OCI-LY7 (cell line): ENCODE results near the gene ZNF462. TPM values are rescaled to one million over a fixed set of nuclear protein-coding genes. Genes with fewer than 3 reads are reported as not detected.
A peak's percentile ranks its signal among the peaks of the same experiment; 100 is the strongest.

ENCODE experiments used
- BruUV-seq: library from RNA; stranded (reverse); fragments of 400-500 nt; replicated peaks from 2 replicates; lab custom pipeline; 2021; lab: Mats Ljungman, UMichigan
- CTCF ChIA-PET: fragments of 300-600 bp; sonication (Branson Sonifier 250); formaldehyde crosslinking; loops from one replicate; lab custom pipeline; 2022; ENCODE audit warnings: antibody characterized with exemption; ENCODE audit not compliant: unreplicated experiment; lab: Charles Lee
- POLR2A ChIA-PET: fragments of 300-600 bp; sonication (Branson Sonifier 250); formaldehyde crosslinking; loops from one replicate; lab custom pipeline; 2022; ENCODE audit warnings: antibody characterized with exemption; lab: Charles Lee
- DNase-seq: peaks from one replicate; pipeline ENCODE4 v3.0.0-alpha.2; 2015; ENCODE audit warnings: low spot score
- H2AFZ ChIP-seq: fragments of 200-600 bp; sonication (generic), shearing (Covaris generic); 2 replicates; pipeline ENCODE4 v1.6.1; 2014; ENCODE audit warnings: mild to moderate bottlenecking, antibody characterized with exemption, low read length, moderate library complexity
- H3K27ac ChIP-seq: fragments of 200-600 bp; sonication (generic); 2 replicates; pipeline ENCODE4 v1.5.1; 2014; ENCODE audit warnings: mixed run types, low read depth, mild to moderate bottlenecking, moderate library complexity, low read length, inconsistent platforms; ENCODE audit not compliant: poor library complexity, severe bottlenecking
- H3K36me3 ChIP-seq: fragments of 200-600 bp; sonication (generic); 2 replicates; pipeline ENCODE4 v1.6.1; 2014; ENCODE audit warnings: mild to moderate bottlenecking, antibody characterized with exemption, low read length, moderate library complexity, mixed read lengths; ENCODE audit not compliant: insufficient read depth
- H3K4me1 ChIP-seq: fragments of 200-600 bp; sonication (generic); 2 replicates; pipeline ENCODE4 v1.5.1; 2014; ENCODE audit warnings: mild to moderate bottlenecking, low read length; ENCODE audit not compliant: insufficient read depth, poor library complexity, severe bottlenecking
- H3K4me2 ChIP-seq: fragments of 200-600 bp; sonication (generic); 2 replicates; pipeline ENCODE4 v1.6.1; 2014; ENCODE audit warnings: mild to moderate bottlenecking, low read length
- H3K4me3 ChIP-seq: fragments of 200-600 bp; sonication (generic); 2 replicates; pipeline ENCODE4 v1.5.1; 2014; ENCODE audit warnings: mild to moderate bottlenecking, low read depth, low read length; ENCODE audit not compliant: poor library complexity, severe bottlenecking
- H3K79me2 ChIP-seq: fragments of 200-600 bp; sonication (generic); 2 replicates; pipeline ENCODE4 v1.6.1; 2016; ENCODE audit warnings: low read depth, mild to moderate bottlenecking, low read length, moderate library complexity, mixed read lengths; ENCODE audit not compliant: insufficient read depth
- H3K9me2 ChIP-seq: fragments of 200-600 bp; sonication (generic); 2 replicates; pipeline ENCODE4 v1.6.1; 2016; ENCODE audit warnings: mild to moderate bottlenecking, low read length, mixed read lengths; ENCODE audit not compliant: insufficient read depth
- H3K9me3 ChIP-seq: fragments of 200-600 bp; sonication (generic); 2 replicates; pipeline ENCODE4 v1.6.1; 2014; ENCODE audit warnings: mild to moderate bottlenecking, mixed run types, low read length, mixed read lengths
- H4K20me1 ChIP-seq: fragments of 200-600 bp; sonication (generic); 2 replicates; pipeline ENCODE4 v1.6.1; 2014; ENCODE audit warnings: mild to moderate bottlenecking, antibody characterized with exemption, low read length, moderate library complexity, mixed read lengths; ENCODE audit not compliant: insufficient read depth
- CTCF ChIP-seq: fragments of 200-600 bp; sonication (generic); conservative IDR thresholded peaks from 2 replicates; pipeline ENCODE4 v1.5.1; 2014; ENCODE audit warnings: mild to moderate bottlenecking, antibody characterized with exemption, low read length, moderate library complexity, mixed read lengths
- EZH2phosphoT487 ChIP-seq: fragments of 200-600 bp; sonication (generic); IDR thresholded peaks from 2 replicates; pipeline ENCODE4 v1.6.1; 2018; ENCODE audit warnings: low read depth, borderline replicate concordance, mild to moderate bottlenecking, mixed run types, antibody characterized with exemption, low read length, moderate library complexity, mixed read lengths
- intact Hi-C: fragments of 100-400 bp; cut with micrococcal nuclease; formaldehyde crosslinking; loops from one replicate; pipeline ENCODE4 v1.10.0; 2022; ENCODE audit not compliant: unreplicated experiment
- total RNA-seq, 2 experiments: library from RNA; depleted of rRNA in 1 of 2; stranded (reverse); fragments of >200 nt in 1 of 2; shearing (Covaris generic) in 1 of 2; gene quantifications; 2 replicates each; pipeline ENCODE4 v1.2.3, GENCODE V29; 2014 to 2022

The ZNF462 gene
- total RNA-seq, 2 experiments from 2014 or later: 0.88 to 1.1 TPM

DNA sequence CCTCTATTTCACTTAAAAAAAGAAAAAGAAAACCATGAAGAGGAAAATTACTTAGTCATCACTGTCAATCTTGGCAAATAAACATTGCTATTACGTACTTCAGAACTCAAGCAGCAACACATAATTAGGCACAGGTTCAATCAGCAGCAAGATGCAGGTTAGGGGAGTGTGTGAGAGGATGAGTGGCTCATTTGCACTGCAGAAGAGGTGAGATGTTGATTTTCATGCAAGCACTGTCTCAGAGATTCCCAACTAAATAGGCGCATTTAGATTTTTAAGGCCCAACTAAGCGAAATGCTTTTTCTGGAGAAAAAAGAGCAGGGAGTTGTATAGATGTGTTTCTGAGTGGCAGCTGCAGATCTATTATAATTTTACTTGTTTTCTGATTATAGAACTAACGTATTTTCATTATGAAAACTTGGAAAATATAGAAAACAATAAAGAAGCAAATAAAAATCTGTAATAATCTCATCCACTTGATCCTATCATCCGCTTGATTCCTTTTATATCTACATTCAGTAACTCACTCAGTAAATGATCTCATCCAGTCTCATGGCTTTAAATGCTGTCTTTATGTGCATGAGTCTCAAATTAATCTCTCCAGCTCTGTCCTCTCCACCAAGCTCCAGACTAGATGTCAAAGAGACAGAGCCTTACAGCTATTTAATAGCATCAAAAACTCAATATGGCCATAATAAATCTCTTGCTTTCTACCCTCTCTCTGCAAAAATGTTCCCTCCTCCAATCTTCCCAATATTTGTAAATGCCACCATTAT is 162.5 kb downstream of the ZNF462 start:
- intact Hi-C loops: no loop called here
- Histone ChIP-seq H3K79me2 (no peaks in the 10 kb centered on the region), H4K20me1 (no peaks in the 10 kb centered on the region), H3K27ac (no peak overlapping the region), H2AFZ (no peak overlapping the region), H3K4me2 (peak overlapping the region; percentile 59; the same call in 1 of the 2 replicates), H3K36me3 (no peaks in the 10 kb centered on the region), H3K4me3 (no peak overlapping the region), H3K4me1 (peaks cover 24% of the 10 kb centered on the region), H3K9me2 (no peaks in the 10 kb centered on the region), H3K9me3 (no peaks in the 10 kb centered on the region)
- BruUV-seq: no TSS peak
- DNase-seq: no peak
- TF ChIP-seq EZH2phosphoT487 (no peak), CTCF (no peak)
- ChIA-PET CTCF (no interaction called here), POLR2A (no interaction called here)

DNA sequence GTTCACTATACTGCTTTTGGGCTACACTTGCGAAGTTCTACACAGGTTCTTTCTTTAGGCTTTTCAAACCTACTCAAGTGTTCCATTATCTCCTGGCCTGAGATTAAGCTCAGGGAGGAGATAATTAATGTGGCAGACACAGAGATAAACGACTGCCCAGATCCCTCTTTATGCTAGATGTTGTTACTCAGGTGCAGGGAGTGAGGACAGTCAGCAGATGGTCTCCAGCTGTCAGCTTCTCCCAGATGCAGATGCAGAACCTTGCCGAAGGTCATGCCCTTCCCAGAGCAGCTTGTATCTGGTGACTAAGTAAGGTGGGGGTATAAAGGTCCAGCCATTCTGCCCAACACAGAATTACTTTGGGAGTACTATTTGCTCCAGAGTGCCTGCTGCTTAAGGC is 166.2 kb downstream of the ZNF462 start:
- POLR2A ChIA-PET: interaction anchor here (1.4 kb wide), 1 partner anchor 17 kb away, joined by 3 read pairs; no protein-coding TSS in a partner anchor

More for the DNA sequence above, 166.2 kb downstream of the ZNF462 start:
- intact Hi-C loops: no loop called here
- TF ChIP-seq EZH2phosphoT487 (no peak), CTCF (no peak)
- no peak overlapping the region for H2AFZ ChIP-seq
- no peaks in the 10 kb centered on the region for H3K9me3 ChIP-seq
- peaks cover 12% of the 10 kb centered on the region for H3K4me1 ChIP-seq
- H3K9me2 ChIP-seq: no peaks in the 10 kb centered on the region
- BruUV-seq: no TSS peak
- H3K4me2 ChIP-seq: no peak overlapping the region
- H3K27ac ChIP-seq: no peak overlapping the region
- H3K36me3 ChIP-seq: no peaks in the 10 kb centered on the region
- no peaks in the 10 kb centered on the region for H3K79me2 ChIP-seq
- H4K20me1 ChIP-seq: no peaks in the 10 kb centered on the region
- CTCF ChIA-PET: no interaction called here
- H3K4me3 ChIP-seq: no peak overlapping the region
- no peak for DNase-seq
